MCF 10A (cell line): Measurements from ENCODE around the gene ARHGAP20. TPM values are rescaled to one million over a fixed set of nuclear protein-coding genes. Genes with fewer than 3 reads are reported as not detected.

ENCODE experiments used
- BruUV-seq: library from RNA; stranded (reverse); fragments of 400-500 nt; replicated peaks from 2 replicates; lab custom pipeline; 2021; lab: Mats Ljungman, UMichigan
- CTCF ChIA-PET: fragments of 300-600 bp; sonication (Branson Sonifier 250); formaldehyde crosslinking; extraction: SDS; loops from one replicate; lab custom pipeline; 2021; ENCODE audit warnings: antibody characterized with exemption, inconsistent platforms; lab: Yijun Ruan, JAX
- POLR2A ChIA-PET: fragments of 300-600, 350-650 bp; sonication (Branson Sonifier 250); formaldehyde crosslinking; extraction: SDS; loops from one replicate; lab custom pipeline; 2020; ENCODE audit warnings: antibody characterized with exemption, inconsistent platforms; lab: Yijun Ruan, JAX
- DNase-seq: peaks from one replicate; pipeline ENCODE4 v3.0.0-alpha.2; 2018; ENCODE audit not compliant: unreplicated experiment
- H3K27ac Mint-ChIP-seq: one replicate; pipeline ENCODE4 v1.8.0; 2022; ENCODE audit warnings: mild to moderate bottlenecking, low read depth, mixed read lengths; ENCODE audit not compliant: unreplicated experiment
- H3K27me3 Mint-ChIP-seq: one replicate; pipeline ENCODE4 v1.8.0; 2022; ENCODE audit warnings: mixed read lengths; ENCODE audit not compliant: insufficient read depth, unreplicated experiment
- H3K36me3 Mint-ChIP-seq: one replicate; pipeline ENCODE4 v1.8.0; 2022; ENCODE audit warnings: mild to moderate bottlenecking, moderate library complexity, mixed read lengths; ENCODE audit not compliant: insufficient read depth, unreplicated experiment
- H3K4me1 Mint-ChIP-seq: one replicate; pipeline ENCODE4 v1.8.0; 2022; ENCODE audit warnings: mixed read lengths; ENCODE audit not compliant: insufficient read depth, unreplicated experiment
- H3K4me3 Mint-ChIP-seq: one replicate; pipeline ENCODE4 v1.8.0; 2022; ENCODE audit warnings: mild to moderate bottlenecking, moderate library complexity, mixed read lengths; ENCODE audit not compliant: unreplicated experiment
- H3K9me3 Mint-ChIP-seq: one replicate; pipeline ENCODE4 v1.8.0; 2022; ENCODE audit warnings: mixed read lengths; ENCODE audit not compliant: unreplicated experiment
- intact Hi-C: fragments of 100-400 bp; cut with micrococcal nuclease; formaldehyde crosslinking; loops from 2 replicates; pipeline ENCODE4 v1.14.1; 2022
- total RNA-seq: library from RNA; stranded (reverse); gene quantifications from 2 replicates; pipeline ENCODE4 v1.2.3, GENCODE V29; 2022
- TF ChIP-seq, protein P1 (sequence below): fragments of 200-600 bp; IDR thresholded peaks from one replicate; pipeline ENCODE4 v1.8.0; 2022; ENCODE audit warnings: antibody characterized with exemption, mild to moderate bottlenecking; ENCODE audit not compliant: unreplicated experiment

Gene ARHGAP20
- total RNA-seq, 1 experiment from 2014 or later = not detected

GRCh38 chr11:110730773-110731172 lies 18.5 kb upstream of the ARHGAP20 start:
- ChIA-PET CTCF (no interaction called here), POLR2A (no interaction called here)
- H3K4me1 Mint-ChIP-seq = no peaks in the 10 kb centered on the region
- DNase-seq = no peak
- intact Hi-C loops = loop anchor here (1.0 kb wide), 1 partner anchor 23 kb away; no protein-coding TSS in a partner anchor
- H3K27ac Mint-ChIP-seq = no peak overlapping the region
- H3K4me3 Mint-ChIP-seq = no peak overlapping the region
- TF ChIP-seq, protein P1, sequence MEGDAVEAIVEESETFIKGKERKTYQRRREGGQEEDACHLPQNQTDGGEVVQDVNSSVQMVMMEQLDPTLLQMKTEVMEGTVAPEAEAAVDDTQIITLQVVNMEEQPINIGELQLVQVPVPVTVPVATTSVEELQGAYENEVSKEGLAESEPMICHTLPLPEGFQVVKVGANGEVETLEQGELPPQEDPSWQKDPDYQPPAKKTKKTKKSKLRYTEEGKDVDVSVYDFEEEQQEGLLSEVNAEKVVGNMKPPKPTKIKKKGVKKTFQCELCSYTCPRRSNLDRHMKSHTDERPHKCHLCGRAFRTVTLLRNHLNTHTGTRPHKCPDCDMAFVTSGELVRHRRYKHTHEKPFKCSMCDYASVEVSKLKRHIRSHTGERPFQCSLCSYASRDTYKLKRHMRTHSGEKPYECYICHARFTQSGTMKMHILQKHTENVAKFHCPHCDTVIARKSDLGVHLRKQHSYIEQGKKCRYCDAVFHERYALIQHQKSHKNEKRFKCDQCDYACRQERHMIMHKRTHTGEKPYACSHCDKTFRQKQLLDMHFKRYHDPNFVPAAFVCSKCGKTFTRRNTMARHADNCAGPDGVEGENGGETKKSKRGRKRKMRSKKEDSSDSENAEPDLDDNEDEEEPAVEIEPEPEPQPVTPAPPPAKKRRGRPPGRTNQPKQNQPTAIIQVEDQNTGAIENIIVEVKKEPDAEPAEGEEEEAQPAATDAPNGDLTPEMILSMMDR = no peak
- H3K27me3 Mint-ChIP-seq = peaks cover 82% of the 10 kb centered on the region
- H3K9me3 Mint-ChIP-seq = peaks cover 8% of the 10 kb centered on the region
- no TSS peak for BruUV-seq
- peaks cover 7% of the 10 kb centered on the region for H3K36me3 Mint-ChIP-seq

GRCh38 chr11:110728883-110729282 lies 16.6 kb upstream of the ARHGAP20 start:
- H3K27ac Mint-ChIP-seq = no peak overlapping the region
- CTCF ChIA-PET = no interaction called here
- intact Hi-C loops = no loop called here
- H3K9me3 Mint-ChIP-seq = peaks cover 8% of the 10 kb centered on the region
- H3K4me3 Mint-ChIP-seq = no peak overlapping the region
- peaks cover 76% of the 10 kb centered on the region for H3K27me3 Mint-ChIP-seq
- no peaks in the 10 kb centered on the region for H3K4me1 Mint-ChIP-seq
- POLR2A ChIA-PET = no interaction called here
- no peaks in the 10 kb centered on the region for H3K36me3 Mint-ChIP-seq
- TF ChIP-seq, protein P1 = no peak
- BruUV-seq = no TSS peak
- DNase-seq = peak; percentile 44

DNA sequence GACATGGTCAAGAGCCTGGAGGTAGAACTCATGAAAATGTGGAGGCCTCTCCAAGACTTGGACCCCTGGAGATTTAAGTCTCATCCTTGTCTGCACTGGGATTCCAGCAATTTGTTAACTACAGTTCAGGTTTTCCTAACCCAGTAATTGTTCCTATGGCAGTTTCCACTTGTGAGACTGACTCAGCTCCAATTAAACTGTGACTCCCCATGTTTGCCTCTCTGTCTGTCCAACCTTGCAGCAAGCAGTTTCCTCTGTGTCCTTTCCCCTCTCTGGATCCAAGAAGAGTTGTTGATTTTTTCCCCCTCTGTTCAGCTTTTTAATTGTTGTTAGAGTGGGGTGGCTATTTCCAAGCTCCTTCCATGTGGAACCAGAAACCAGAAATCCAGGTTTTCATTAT lies 16.2 kb upstream of the ARHGAP20 start:
- BruUV-seq = no TSS peak
- Mint-ChIP-seq H3K27ac (no peak overlapping the region), H3K27me3 (peaks cover 76% of the 10 kb centered on the region), H3K4me3 (no peak overlapping the region), H3K36me3 (no peaks in the 10 kb centered on the region), H3K9me3 (peaks cover 8% of the 10 kb centered on the region), H3K4me1 (no peaks in the 10 kb centered on the region)
- TF ChIP-seq, protein P1 = no peak
- CTCF ChIA-PET = no interaction called here
- intact Hi-C loops = no loop called here
- DNase-seq = no peak
- POLR2A ChIA-PET = no interaction called here

GRCh38 chr11:110724358-110724757 lies 12.1 kb upstream of the ARHGAP20 start:
- peaks cover 8% of the 10 kb centered on the region for H3K9me3 Mint-ChIP-seq
- POLR2A ChIA-PET = no interaction called here
- H3K36me3 Mint-ChIP-seq = no peaks in the 10 kb centered on the region
- TF ChIP-seq, protein P1 = no peak
- BruUV-seq = no TSS peak
- intact Hi-C loops = no loop called here
- H3K4me1 Mint-ChIP-seq = no peaks in the 10 kb centered on the region
- CTCF ChIA-PET = no interaction called here
- no peak for DNase-seq
- H3K4me3 Mint-ChIP-seq = no peak overlapping the region
- no peak overlapping the region for H3K27ac Mint-ChIP-seq
- peaks cover 58% of the 10 kb centered on the region for H3K27me3 Mint-ChIP-seq
